HUES48 (cell line): ENCODE measurements around the gene AFDN.
A peak's percentile ranks its signal among the peaks of the same experiment; 100 is the strongest.

Experiments
- H3K27ac ChIP-seq: one replicate; pipeline ENCODE4 v1.7.0; 2013; ENCODE audit warnings: low read depth, low read length, inconsistent platforms
- H3K27me3 ChIP-seq: 2 replicates; pipeline ENCODE4 v1.6.1; 2013; ENCODE audit warnings: mild to moderate bottlenecking, low read length; ENCODE audit not compliant: control insufficient read depth, insufficient read depth
- H3K36me3 ChIP-seq: 2 replicates; pipeline ENCODE4 v1.6.1; 2013; ENCODE audit warnings: low read length; ENCODE audit not compliant: control insufficient read depth, insufficient read depth
- H3K4me1 ChIP-seq: 2 replicates; pipeline ENCODE4 v1.6.1; 2013; ENCODE audit warnings: mild to moderate bottlenecking, low read length; ENCODE audit not compliant: control insufficient read depth, insufficient read depth
- H3K4me3 ChIP-seq: 2 replicates; pipeline ENCODE4 v1.5.1; 2013; ENCODE audit warnings: mild to moderate bottlenecking, low read depth, low read length
- H3K9ac ChIP-seq: 2 replicates; pipeline ENCODE4 v1.6.1; 2013; ENCODE audit warnings: mild to moderate bottlenecking, low read depth, low read length, moderate library complexity
- H3K9me3 ChIP-seq: 2 replicates; pipeline ENCODE4 v1.6.1; 2013; ENCODE audit warnings: low read length; ENCODE audit not compliant: control insufficient read depth, insufficient read depth

Gene AFDN, protein sequence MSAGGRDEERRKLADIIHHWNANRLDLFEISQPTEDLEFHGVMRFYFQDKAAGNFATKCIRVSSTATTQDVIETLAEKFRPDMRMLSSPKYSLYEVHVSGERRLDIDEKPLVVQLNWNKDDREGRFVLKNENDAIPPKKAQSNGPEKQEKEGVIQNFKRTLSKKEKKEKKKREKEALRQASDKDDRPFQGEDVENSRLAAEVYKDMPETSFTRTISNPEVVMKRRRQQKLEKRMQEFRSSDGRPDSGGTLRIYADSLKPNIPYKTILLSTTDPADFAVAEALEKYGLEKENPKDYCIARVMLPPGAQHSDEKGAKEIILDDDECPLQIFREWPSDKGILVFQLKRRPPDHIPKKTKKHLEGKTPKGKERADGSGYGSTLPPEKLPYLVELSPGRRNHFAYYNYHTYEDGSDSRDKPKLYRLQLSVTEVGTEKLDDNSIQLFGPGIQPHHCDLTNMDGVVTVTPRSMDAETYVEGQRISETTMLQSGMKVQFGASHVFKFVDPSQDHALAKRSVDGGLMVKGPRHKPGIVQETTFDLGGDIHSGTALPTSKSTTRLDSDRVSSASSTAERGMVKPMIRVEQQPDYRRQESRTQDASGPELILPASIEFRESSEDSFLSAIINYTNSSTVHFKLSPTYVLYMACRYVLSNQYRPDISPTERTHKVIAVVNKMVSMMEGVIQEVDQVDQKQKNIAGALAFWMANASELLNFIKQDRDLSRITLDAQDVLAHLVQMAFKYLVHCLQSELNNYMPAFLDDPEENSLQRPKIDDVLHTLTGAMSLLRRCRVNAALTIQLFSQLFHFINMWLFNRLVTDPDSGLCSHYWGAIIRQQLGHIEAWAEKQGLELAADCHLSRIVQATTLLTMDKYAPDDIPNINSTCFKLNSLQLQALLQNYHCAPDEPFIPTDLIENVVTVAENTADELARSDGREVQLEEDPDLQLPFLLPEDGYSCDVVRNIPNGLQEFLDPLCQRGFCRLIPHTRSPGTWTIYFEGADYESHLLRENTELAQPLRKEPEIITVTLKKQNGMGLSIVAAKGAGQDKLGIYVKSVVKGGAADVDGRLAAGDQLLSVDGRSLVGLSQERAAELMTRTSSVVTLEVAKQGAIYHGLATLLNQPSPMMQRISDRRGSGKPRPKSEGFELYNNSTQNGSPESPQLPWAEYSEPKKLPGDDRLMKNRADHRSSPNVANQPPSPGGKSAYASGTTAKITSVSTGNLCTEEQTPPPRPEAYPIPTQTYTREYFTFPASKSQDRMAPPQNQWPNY (N-terminal part only)

DNA sequence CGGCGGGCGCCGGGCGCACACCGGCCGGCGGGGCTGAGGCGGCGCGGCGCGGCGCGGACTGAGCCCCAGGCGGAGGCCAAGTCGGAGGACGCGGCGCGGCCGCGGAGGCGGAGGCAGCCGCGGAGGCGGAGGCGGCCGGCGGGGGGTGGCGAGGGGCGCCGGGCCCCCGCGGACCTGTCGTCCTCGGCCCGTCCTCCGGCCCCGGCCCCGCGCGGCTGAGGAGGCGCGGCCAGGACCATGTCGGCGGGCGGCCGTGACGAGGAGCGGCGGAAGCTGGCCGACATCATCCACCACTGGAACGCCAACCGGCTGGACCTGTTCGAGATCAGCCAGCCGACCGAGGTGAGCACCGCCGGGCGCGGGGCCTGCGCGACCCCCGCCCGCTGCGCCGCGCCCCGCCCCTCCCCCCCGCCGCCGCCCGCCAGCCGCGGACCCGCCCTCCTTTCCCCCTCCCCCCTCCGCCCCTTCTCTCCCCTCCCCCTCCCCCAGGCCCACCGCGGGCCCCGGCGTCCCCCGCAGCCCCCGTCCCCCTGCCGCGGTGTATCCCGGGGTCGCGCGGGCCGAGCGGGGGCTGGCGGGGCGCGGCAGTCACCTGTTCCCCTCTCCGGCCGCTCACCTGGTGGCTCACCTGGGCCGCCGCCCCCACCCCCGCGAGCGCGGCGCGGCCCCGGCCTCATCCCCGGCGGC, at the start of gene AFDN:
Gene AFDN, plus strand, starts transcription at position 16 of the 687 bp plus-strand sequence. Its CDS starts 222 bp downstream, at position 238.
- H3K4me3 ChIP-seq, result peak within 1 kb of the TSS; percentile 96
- H3K9me3 ChIP-seq, result no peaks in the 10 kb centered on the region
- peak within 1 kb of the TSS; percentile 86 for H3K27ac ChIP-seq
- peak within 1 kb of the TSS; percentile 73 for H3K9ac ChIP-seq
- H3K4me1 ChIP-seq, result peaks cover 29% of the 10 kb centered on the region
- peaks cover 10% of the 10 kb centered on the region for H3K36me3 ChIP-seq
- no peaks in the 10 kb centered on the region for H3K27me3 ChIP-seq

GRCh38 chr6:167778497-167779128, 48.1 kb upstream of the AFDN start:
- H3K9me3 ChIP-seq, result no peaks in the 10 kb centered on the region
- no peaks in the 10 kb centered on the region for H3K27me3 ChIP-seq
- H3K4me3 ChIP-seq, result no peak overlapping the region
- H3K9ac ChIP-seq, result no peak overlapping the region
- H3K27ac ChIP-seq, result no peak overlapping the region
- no peaks in the 10 kb centered on the region for H3K4me1 ChIP-seq
- no peaks in the 10 kb centered on the region for H3K36me3 ChIP-seq

DNA sequence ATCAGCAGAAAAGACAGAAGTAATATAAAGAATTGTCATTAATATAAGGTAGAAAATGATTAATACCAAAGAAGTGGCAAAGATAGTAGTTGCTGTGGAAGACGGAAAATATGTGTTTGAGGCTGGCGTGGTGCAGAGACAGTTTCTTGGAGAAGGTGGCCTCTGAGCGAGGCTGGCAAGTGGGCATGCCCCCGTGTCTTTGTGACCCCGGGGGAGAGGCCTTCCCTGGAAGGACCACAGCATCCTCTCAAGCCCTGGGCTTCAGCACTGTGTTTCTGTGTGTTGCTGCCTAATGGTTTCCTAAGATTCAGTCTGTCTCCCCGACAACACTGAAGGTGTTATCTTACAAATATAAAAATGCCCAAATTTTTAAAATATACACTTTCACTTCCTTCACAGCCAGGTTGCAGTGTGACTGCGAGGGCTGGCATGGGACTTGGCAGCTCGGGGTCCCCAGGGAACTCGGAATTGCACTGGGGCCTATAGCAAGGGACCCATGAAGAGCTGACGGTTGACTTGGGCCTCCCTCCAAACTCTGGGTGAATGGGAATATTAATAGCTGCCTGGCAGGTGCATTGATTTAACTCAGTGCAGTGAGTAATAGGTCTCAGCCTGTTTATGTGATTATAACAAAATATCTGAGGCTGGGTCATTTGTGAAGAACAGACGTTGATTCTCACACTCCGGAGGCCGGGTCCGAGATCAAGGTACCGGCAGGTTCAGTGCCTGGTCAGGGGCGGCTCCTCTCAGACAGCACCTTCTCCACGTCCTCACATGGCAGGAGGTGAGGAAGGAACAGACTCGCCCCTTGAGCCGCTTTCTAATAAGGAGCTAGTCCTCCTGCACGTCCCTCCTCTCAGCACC, 47.4 kb upstream of the AFDN start:
- Histone ChIP-seq H3K27ac (no peak overlapping the region), H3K4me3 (no peak overlapping the region), H3K36me3 (no peaks in the 10 kb centered on the region), H3K9me3 (no peaks in the 10 kb centered on the region), H3K4me1 (no peaks in the 10 kb centered on the region), H3K27me3 (no peaks in the 10 kb centered on the region), H3K9ac (no peak overlapping the region)

GRCh38 chr6:167779993-167780655, 46.6 kb upstream of the AFDN start:
- Histone ChIP-seq H3K36me3 (no peaks in the 10 kb centered on the region), H3K27me3 (no peaks in the 10 kb centered on the region)

GRCh38 chr6:167781066-167781767, 45.5 kb upstream of the AFDN start:
- H3K27ac ChIP-seq, result no peak overlapping the region
- H3K4me3 ChIP-seq, result no peak overlapping the region
- H3K4me1 ChIP-seq, result no peaks in the 10 kb centered on the region
- no peaks in the 10 kb centered on the region for H3K27me3 ChIP-seq
- H3K9ac ChIP-seq, result no peak overlapping the region
- no peaks in the 10 kb centered on the region for H3K9me3 ChIP-seq
- no peaks in the 10 kb centered on the region for H3K36me3 ChIP-seq

More at GRCh38 chr6:167779993-167780655, 46.6 kb upstream of the AFDN start:
- no peaks in the 10 kb centered on the region for H3K4me1 ChIP-seq
- H3K9me3 ChIP-seq, result no peaks in the 10 kb centered on the region
- H3K4me3 ChIP-seq, result no peak overlapping the region
- H3K27ac ChIP-seq, result no peak overlapping the region
- H3K9ac ChIP-seq, result no peak overlapping the region

DNA sequence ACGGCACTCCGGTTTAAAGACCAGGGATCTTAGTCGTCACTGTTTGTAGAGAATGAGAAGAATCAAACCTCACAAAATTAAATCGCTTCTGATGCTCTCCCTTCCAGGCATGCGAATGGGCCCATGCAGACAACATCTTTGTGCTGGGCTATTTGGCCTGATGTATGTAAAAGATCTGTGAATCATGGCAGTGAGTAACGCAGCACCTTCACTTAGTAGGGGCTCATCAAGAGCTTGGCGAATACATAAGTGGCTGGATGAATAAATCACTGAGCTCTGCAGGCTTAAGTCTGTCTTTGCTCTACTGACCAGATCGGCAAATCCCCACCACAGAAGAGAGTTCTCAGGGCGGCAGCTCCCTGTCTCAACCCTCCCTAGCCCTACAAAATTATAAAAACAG, 44.8 kb upstream of the AFDN start:
- no peaks in the 10 kb centered on the region for H3K27me3 ChIP-seq
- H3K36me3 ChIP-seq, result no peaks in the 10 kb centered on the region
- H3K27ac ChIP-seq, result no peak overlapping the region
- H3K4me1 ChIP-seq, result no peaks in the 10 kb centered on the region
- no peaks in the 10 kb centered on the region for H3K9me3 ChIP-seq
- H3K4me3 ChIP-seq, result no peak overlapping the region
- no peak overlapping the region for H3K9ac ChIP-seq

DNA sequence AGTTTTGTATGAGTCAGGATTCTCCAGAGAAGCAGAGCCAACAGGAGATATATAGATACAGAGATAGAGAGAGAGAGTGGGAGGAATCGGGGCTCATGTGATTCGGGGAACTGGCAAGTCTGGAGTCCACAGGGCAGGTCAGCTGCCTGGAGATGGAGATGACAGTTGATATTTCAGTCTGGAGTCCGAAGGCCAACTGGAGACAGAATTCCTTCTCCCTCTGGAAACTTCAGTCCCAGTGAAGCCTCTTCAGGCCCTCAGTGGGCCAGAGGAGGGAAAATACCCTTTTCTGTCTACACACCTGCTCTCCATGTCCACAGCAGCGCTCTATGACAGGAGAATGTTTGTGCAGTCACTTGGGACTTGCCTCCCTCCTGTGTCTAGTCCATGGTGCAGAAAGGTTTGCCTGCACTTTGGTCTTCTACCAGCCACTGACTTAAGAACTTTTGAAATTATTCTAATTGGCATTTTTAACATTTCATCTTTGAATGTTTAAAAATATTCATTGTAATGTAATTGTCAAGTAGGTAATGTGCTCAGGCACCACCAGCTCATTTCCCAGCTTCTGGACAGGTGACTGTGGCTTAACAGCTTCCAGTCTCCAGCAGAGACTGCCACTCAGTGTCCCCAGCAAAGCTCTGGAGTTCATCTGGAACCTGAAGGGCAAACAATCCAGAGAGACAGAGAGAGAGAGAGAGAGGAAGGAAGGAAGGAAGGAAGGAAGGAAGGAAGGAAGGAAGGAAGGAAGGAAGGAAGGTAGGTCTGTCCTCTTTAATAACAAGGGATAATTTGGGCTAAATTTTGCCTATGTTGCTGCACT, 43.8 kb upstream of the AFDN start:
- no peaks in the 10 kb centered on the region for H3K4me1 ChIP-seq
- no peak overlapping the region for H3K4me3 ChIP-seq
- no peaks in the 10 kb centered on the region for H3K27me3 ChIP-seq
- no peak overlapping the region for H3K27ac ChIP-seq
- no peak overlapping the region for H3K9ac ChIP-seq
- H3K9me3 ChIP-seq, result no peaks in the 10 kb centered on the region
- no peaks in the 10 kb centered on the region for H3K36me3 ChIP-seq

DNA sequence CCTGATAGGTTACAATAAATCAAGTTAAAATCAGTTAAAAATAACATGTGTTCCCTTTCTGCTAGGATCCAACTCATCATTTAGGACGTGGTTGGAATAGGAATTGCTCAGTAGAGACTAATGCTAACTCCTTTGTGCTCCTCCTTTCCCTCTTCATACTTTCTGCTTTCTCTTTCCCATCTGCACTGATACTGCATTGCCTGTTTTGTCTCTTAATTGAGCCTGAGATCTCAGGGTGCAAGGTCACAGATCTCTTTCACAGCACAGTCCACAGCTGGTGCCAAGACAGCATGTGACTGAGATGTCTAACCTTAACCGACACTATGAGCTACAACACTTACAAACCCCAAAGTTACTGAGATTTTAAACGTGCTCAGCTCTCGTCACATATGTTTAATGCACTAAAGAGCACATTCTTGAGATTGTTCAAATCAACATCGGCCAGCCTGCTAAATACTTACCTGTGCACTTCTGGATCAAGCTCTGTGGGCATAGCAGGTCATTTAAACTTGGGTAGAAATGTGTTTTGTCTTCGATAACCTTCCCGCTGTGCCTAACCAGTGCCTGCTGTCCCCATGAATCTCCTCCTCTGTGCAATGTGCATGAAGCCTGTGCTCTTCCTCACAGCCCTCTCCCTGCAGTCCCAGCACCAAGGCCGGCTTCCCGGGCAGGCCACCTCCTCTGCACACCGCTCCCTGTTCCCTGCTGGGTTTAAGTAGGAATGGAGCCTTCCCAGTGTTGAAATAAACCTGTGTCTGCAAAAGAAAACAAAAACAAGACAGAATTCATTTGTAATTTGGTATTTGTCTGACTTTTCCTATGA, 39.6 kb upstream of the AFDN start:
- no peaks in the 10 kb centered on the region for H3K4me1 ChIP-seq
- no peaks in the 10 kb centered on the region for H3K36me3 ChIP-seq
- no peaks in the 10 kb centered on the region for H3K27me3 ChIP-seq
- H3K9me3 ChIP-seq, result no peaks in the 10 kb centered on the region
- H3K4me3 ChIP-seq, result no peak overlapping the region
- no peak overlapping the region for H3K27ac ChIP-seq
- H3K9ac ChIP-seq, result no peak overlapping the region
